DMS 273 (cell line): Measurements from ENCODE around the gene MUC4.

Source experiments
- DNase-seq: peaks from one replicate; lab custom pipeline; 2025; ENCODE audit not compliant: unreplicated experiment; lab: John Stamatoyannopoulos, UW

The MUC4 gene

DNA sequence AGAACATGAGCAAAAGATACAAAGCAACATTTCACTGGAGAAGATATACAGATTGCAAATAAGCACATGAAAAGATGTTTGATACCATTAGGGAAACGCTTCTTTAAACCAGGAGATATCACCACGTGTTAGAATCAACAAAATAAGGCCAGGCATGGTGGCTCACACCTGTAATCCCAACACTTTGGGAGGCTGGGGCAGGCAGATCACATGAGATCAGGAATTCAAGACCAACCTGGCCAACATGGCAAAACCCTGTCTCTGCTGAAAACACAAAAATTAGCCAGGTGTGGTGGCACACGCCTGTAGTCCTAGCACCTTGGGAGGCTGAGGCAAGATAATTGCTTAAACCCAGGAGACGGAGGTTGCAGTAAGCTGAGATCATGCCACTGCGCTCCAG is 111.4 kb downstream of the MUC4 start:
- DNase-seq = no peak

DNA sequence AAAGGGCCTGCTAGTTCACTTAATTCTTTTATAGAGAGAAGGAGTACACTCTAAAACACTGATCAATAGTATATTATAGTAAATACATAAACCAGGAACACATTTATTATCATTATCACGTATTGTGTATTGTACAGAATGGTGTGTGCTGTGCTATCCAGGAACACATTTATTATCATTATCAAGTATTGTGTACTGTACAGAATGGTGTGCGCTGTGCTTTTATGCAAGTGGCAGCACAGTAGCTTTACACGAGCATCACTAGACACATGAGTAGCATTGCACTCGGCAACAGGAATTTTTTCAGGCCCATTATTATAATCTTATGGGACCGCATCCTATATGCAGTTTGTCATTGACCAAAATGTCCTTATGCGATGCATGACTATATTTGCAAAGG is 111.9 kb downstream of the MUC4 start:
- no peak for DNase-seq

DNA sequence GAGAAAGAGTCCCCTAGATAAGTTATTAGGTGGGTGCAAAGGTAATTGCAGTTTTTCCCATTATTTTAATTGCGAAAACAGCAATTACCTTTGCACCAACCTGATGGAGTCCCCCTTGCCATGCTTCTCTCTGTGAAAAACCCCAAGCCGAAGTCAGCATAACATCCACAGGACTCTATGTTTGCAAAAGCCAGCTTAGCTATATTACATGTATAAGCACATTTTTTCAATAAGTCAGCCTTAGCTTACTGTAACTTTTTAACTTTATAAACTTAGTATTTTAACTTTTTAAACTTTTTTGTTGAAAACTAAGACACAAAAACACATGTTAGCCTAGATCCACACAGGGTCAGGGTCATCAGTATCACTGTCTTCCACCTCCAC is 112.3 kb downstream of the MUC4 start:
- DNase-seq = no peak

DNA sequence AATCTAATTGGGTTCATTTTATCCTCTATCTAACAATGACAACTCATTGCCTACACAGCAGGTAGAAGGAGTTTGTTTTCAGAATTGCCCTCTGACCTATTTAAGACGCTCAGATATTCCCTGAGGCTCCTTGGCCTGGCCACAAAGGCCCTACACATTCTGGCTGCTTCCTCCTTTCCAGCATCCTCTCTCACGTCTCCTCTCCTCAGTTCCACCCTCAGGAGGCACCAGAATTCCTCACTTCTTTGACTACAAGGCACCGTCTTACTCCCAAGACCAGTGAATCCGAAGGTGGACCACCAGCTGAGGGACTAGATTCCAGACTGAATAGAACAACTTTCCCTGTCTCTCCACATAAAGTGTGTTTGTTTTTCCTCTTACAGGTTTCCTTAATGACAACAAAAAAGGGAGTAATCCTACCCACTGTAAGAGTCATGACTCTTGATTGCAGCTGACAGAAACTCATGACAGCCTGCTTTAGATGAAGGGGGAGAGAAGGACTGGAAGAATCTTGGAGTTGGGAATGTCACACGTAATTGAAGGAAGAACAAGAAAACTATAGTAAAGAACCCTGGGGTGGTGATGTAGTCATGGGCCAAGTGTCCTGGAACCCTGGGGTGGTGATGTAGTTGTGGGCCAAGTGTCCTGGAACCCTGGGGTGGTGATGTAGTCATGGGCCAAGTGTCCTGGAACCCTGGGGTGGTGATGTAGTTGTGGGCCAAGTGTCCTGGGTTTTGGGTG is 112.9 kb downstream of the MUC4 start:
- no peak for DNase-seq

DNA sequence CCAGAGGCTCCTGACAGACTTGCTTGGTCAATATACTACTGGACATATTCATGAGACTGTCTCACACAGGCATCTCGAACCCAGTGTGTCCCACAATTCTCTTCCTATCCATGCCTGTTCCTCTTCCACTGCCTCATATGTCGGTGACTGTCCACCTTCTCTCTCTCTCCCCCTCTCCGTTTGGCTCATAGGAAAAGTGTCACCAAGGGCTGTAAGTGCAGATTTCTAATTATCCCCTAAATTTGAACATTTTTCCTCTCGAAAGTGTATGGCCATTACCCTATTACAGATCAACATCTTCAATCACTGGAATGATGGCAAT is 113.4 kb downstream of the MUC4 start:
- DNase-seq = no peak

DNA sequence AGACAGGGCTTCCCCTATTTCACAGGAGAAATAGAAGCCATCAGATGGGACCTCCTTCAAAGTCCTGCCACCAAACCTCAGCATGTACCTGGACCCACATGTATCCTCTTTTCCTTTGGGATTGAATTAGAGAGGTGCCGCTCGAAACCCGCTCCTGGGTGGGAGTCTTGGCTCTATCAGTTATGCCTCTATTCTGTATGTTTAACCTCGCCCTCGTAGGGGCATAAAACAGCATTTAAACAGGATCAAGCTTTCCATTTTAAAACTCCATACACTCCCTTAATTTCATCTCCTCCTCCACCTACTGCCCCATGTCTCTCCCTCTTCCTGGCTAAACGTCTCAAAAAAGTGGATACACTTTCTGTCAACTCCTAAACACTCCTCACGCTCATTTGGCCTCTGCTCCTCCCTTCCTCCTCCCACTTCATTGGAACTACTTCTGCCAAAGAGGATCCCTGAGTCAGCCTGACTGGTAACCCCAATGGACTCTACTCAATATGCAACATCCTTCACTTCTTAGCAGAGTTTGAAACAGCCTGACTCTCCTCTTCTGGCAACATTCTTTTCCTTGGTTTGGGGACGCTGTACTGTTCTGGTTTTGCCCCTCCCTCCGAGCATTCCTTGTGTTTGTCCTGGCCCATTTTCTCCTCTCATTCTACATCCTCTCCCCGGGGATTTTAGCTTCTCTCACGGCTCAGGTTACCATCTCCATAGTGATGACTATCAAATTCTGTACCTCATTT is 114.0 kb downstream of the MUC4 start:
- no peak for DNase-seq
